Activated CD8-positive, alpha-beta T cell treated with anti-CD3 and anti-CD28 coated beads for 36 hours (primary cell): Measurements from ENCODE around the gene TMIGD2. TPM values are rescaled to one million over a fixed set of nuclear protein-coding genes. Genes with fewer than 3 reads are reported as not detected.

ENCODE experiments used
- ATAC-seq: fragments of 200-7000 bp; cut with Tn5 transposase; one replicate; pipeline ENCODE4 v1.10.0; 2021; ENCODE audit warnings: mild to moderate bottlenecking, moderate library complexity
- CTCF ChIA-PET: fragments of 350-600 bp; sonication (Branson Sonifier 250); formaldehyde crosslinking; loops from one replicate; lab custom pipeline; 2021; ENCODE audit warnings: antibody characterized with exemption; lab: Charles Lee
- POLR2A ChIA-PET: fragments of 350-600 bp; sonication (Branson Sonifier 250); formaldehyde crosslinking; loops from one replicate; lab custom pipeline; 2021; ENCODE audit warnings: antibody characterized with exemption; lab: Charles Lee
- DNase-seq: peaks from one replicate; pipeline ENCODE4 v3.0.0-alpha.2; 2020
- H3K27ac Mint-ChIP-seq: one replicate; pipeline ENCODE4 v1.8.0; 2021; ENCODE audit warnings: mild to moderate bottlenecking, mixed read lengths
- H3K27me3 Mint-ChIP-seq: one replicate; pipeline ENCODE4 v1.8.0; 2021; ENCODE audit warnings: mixed read lengths
- H3K36me3 Mint-ChIP-seq: one replicate; pipeline ENCODE4 v1.8.0; 2021; ENCODE audit warnings: low read depth, mixed read lengths
- H3K4me1 Mint-ChIP-seq: one replicate; pipeline ENCODE4 v1.8.0; 2021; ENCODE audit warnings: low read depth, mixed read lengths
- H3K4me3 Mint-ChIP-seq: one replicate; pipeline ENCODE4 v1.8.0; 2021; ENCODE audit warnings: mild to moderate bottlenecking, moderate library complexity, mixed read lengths
- H3K9me3 Mint-ChIP-seq: one replicate; pipeline ENCODE4 v1.8.0; 2021; ENCODE audit warnings: mixed read lengths
- CTCF ChIP-seq: fragments of 200-600 bp; IDR thresholded peaks from one replicate; pipeline ENCODE4 v1.8.0; 2022; ENCODE audit warnings: antibody characterized with exemption, mild to moderate bottlenecking
- intact Hi-C: fragments of 100-400 bp; cut with micrococcal nuclease; formaldehyde crosslinking; loops from one replicate; pipeline ENCODE4 v1.10.0; 2022
- total RNA-seq, 2 experiments: library from RNA; stranded (reverse); gene quantifications; one replicate each; pipeline ENCODE4 v1.2.3, GENCODE V29; 2021

Gene TMIGD2
- total RNA-seq, 2 experiments from 2014 or later: 13.6 to 14.8 TPM

- intact Hi-C loops: no loop called here
- no peaks in the 10 kb centered on the region for H3K36me3 Mint-ChIP-seq
- DNase-seq: no peak
Observed at GRCh38 chr19:4300589-4300988, 1.6 kb downstream of the TMIGD2 start.

GRCh38 chr19:4298810-4299550, 3.2 kb downstream of the TMIGD2 start:
- ChIA-PET CTCF (interaction anchor here (0.9 to 5.3 kb wide), 2 partner anchors 31 to 54 kb away, joined by 5 to 24 read pairs; no protein-coding TSS in a partner anchor), POLR2A (interaction anchor here (0.7 to 1.0 kb wide), 4 partner anchors 20 to 357 kb away, joined by 3 read pairs; no protein-coding TSS in a partner anchor)

More at GRCh38 chr19:4300589-4300988, 1.6 kb downstream of the TMIGD2 start:
- Mint-ChIP-seq H3K27me3 (no peaks in the 10 kb centered on the region), H3K9me3 (no peaks in the 10 kb centered on the region), H3K4me3 (peak overlapping the region; percentile 27), H3K4me1 (peaks cover 39% of the 10 kb centered on the region), H3K27ac (peak overlapping the region; percentile 57)
- no peak for ATAC-seq
- TF ChIP-seq CTCF: no peak
- CTCF ChIA-PET: interaction anchor here (5.3 kb wide), 1 partner anchor 33 kb away, joined by 24 read pairs; no protein-coding TSS in a partner anchor
- POLR2A ChIA-PET: interaction anchor here (1.2 kb wide), 1 partner anchor 29 kb away, joined by 3 read pairs; no protein-coding TSS in a partner anchor

GRCh38 chr19:4297901-4298809, 4.0 kb downstream of the TMIGD2 start:
- intact Hi-C loops: no loop called here
- peak overlapping the region; percentile 55 for H3K27ac Mint-ChIP-seq
- no peak for TF ChIP-seq CTCF
- ChIA-PET POLR2A (interaction anchor here (0.7 to 1.0 kb wide), 4 partner anchors 21 to 356 kb away, joined by 3 read pairs; no protein-coding TSS in a partner anchor), CTCF (interaction anchor here (0.9 to 5.3 kb wide), 2 partner anchors 31 to 54 kb away, joined by 5 to 24 read pairs; no protein-coding TSS in a partner anchor)
- peaks cover 31% of the 10 kb centered on the region for H3K4me1 Mint-ChIP-seq
- peak; percentile 81 for ATAC-seq
- no peak overlapping the region for H3K4me3 Mint-ChIP-seq
- no peaks in the 10 kb centered on the region for H3K36me3 Mint-ChIP-seq
- H3K9me3 Mint-ChIP-seq: no peaks in the 10 kb centered on the region
- peak; percentile 79 for DNase-seq
- H3K27me3 Mint-ChIP-seq: no peaks in the 10 kb centered on the region

More at GRCh38 chr19:4298810-4299550, 3.2 kb downstream of the TMIGD2 start:
- Mint-ChIP-seq H3K36me3 (no peaks in the 10 kb centered on the region), H3K4me1 (peaks cover 35% of the 10 kb centered on the region), H3K4me3 (no peak overlapping the region), H3K27ac (peak overlapping the region; percentile 55), H3K9me3 (no peaks in the 10 kb centered on the region), H3K27me3 (no peaks in the 10 kb centered on the region)
- TF ChIP-seq CTCF: no peak
- DNase-seq (no peak), ATAC-seq (peak; percentile 6)
- intact Hi-C loops: no loop called here

- CTCF ChIA-PET: interaction anchor here (0.9 to 5.3 kb wide), 5 partner anchors 23 to 156 kb away, joined by 3 to 24 read pairs (median 3); no protein-coding TSS in a partner anchor
- POLR2A ChIA-PET: interaction anchor here (1.0 to 1.1 kb wide), 2 partner anchors 29 to 35 kb away, joined by 3 read pairs; no protein-coding TSS in a partner anchor
- H3K27me3 Mint-ChIP-seq: no peaks in the 10 kb centered on the region
- H3K4me1 Mint-ChIP-seq: peaks cover 17% of the 10 kb centered on the region
- DNase-seq (no peak), ATAC-seq (no peak)
- H3K4me3 Mint-ChIP-seq: no peak overlapping the region
- intact Hi-C loops: no loop called here
- TF ChIP-seq CTCF: no peak
- no peaks in the 10 kb centered on the region for H3K36me3 Mint-ChIP-seq
- peak overlapping the region; percentile 16 for H3K27ac Mint-ChIP-seq
- H3K9me3 Mint-ChIP-seq: no peaks in the 10 kb centered on the region
Observed at GRCh38 chr19:4295972-4296771, 6.0 kb downstream of the TMIGD2 start.
